RWPE2 (cell line): ENCODE measurements around the gene USP24.

Experiments
- ATAC-seq: fragments of 200-7000 bp; cut with Tn5 transposase; 3 replicates; pipeline ENCODE4 v1.9.1; 2021; ENCODE audit warnings: low read depth
- DNase-seq: peaks from one replicate; pipeline ENCODE4 v3.0.0-alpha.2; 2020; ENCODE audit warnings: low spot score
- H3K27ac ChIP-seq: fragments of 450-650 bp; 2 replicates; pipeline ENCODE4 v1.5.1; 2017; ENCODE audit warnings: mild to moderate bottlenecking; ENCODE audit not compliant: poor library complexity, severe bottlenecking
- H3K27me3 ChIP-seq: fragments of 250-450 bp; sonication (Bioruptor Pico); 2 replicates; pipeline ENCODE4 v1.5.1; 2021; ENCODE audit warnings: mild to moderate bottlenecking, moderate library complexity; ENCODE audit not compliant: insufficient read depth, poor library complexity, severe bottlenecking
- H3K36me3 ChIP-seq: fragments of 250-450 bp; sonication (Bioruptor Pico); 2 replicates; pipeline ENCODE4 v1.5.1; 2020; ENCODE audit warnings: low read depth, mild to moderate bottlenecking, moderate library complexity
- H3K4me1 ChIP-seq: fragments of 250-450 bp; sonication (Bioruptor Pico); 2 replicates; pipeline ENCODE4 v1.5.1; 2021; ENCODE audit warnings: mild to moderate bottlenecking, moderate library complexity; ENCODE audit not compliant: insufficient read depth, poor library complexity, severe bottlenecking
- H3K4me3 ChIP-seq: fragments of 250-450 bp; sonication (Bioruptor Pico); 2 replicates; pipeline ENCODE4 v1.5.1; 2021; ENCODE audit warnings: mild to moderate bottlenecking, moderate library complexity; ENCODE audit not compliant: severe bottlenecking
- H3K9me3 ChIP-seq: fragments of 250-450 bp; sonication (Bioruptor Pico); 2 replicates; pipeline ENCODE4 v1.5.1; 2021; ENCODE audit warnings: mild to moderate bottlenecking, moderate library complexity; ENCODE audit not compliant: severe bottlenecking
- TF ChIP-seq, protein P1 (sequence below): fragments of 450-650 bp; IDR thresholded peaks from one replicate; pipeline ENCODE4 v1.5.1; 2017; ENCODE audit warnings: mild to moderate bottlenecking, moderate library complexity; ENCODE audit not compliant: poor library complexity, severe bottlenecking

The USP24 gene

DNA sequence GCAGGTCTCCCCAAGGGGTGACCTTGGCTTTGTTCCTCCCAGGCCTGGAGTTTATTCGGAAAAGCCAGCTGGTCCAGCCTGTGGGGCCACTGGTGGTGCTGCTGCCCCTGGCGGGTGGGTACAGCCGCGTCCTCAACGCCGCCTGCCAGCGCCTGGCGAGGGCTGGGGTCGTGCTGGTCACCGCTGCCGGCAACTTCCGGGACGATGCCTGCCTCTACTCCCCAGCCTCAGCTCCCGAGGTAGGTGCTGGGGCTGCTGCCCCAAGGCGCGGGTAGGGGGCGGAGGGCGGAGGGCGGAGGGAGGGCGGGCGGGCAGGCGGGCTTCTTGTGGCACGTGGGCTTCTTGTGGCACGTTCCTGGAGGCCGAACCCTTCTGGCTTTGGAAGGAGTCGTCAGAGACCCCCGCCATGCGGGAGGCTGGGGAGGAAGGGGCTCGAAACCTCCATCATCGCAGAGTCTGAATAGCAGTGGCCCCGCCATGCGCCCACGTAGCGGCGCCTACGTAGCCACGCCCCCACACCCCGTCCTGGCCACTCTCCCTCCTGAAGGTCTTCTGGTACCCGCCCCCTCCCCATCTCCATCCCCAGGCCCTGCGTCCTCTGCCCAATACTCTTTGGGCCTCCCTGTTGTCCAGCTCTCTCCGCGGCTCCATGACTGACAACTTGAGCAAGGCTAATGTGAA lies 159.1 kb downstream of the USP24 start:
- H3K4me3 ChIP-seq, result no peak overlapping the region
- TF ChIP-seq, protein P1, sequence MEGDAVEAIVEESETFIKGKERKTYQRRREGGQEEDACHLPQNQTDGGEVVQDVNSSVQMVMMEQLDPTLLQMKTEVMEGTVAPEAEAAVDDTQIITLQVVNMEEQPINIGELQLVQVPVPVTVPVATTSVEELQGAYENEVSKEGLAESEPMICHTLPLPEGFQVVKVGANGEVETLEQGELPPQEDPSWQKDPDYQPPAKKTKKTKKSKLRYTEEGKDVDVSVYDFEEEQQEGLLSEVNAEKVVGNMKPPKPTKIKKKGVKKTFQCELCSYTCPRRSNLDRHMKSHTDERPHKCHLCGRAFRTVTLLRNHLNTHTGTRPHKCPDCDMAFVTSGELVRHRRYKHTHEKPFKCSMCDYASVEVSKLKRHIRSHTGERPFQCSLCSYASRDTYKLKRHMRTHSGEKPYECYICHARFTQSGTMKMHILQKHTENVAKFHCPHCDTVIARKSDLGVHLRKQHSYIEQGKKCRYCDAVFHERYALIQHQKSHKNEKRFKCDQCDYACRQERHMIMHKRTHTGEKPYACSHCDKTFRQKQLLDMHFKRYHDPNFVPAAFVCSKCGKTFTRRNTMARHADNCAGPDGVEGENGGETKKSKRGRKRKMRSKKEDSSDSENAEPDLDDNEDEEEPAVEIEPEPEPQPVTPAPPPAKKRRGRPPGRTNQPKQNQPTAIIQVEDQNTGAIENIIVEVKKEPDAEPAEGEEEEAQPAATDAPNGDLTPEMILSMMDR, result no peak
- H3K27me3 ChIP-seq, result no peaks in the 10 kb centered on the region
- no peaks in the 10 kb centered on the region for H3K9me3 ChIP-seq
- no peak overlapping the region for H3K27ac ChIP-seq
- DNase-seq (no peak), ATAC-seq (no peak)
- peaks cover 95% of the 10 kb centered on the region for H3K36me3 ChIP-seq
- H3K4me1 ChIP-seq, result peaks cover 12% of the 10 kb centered on the region

DNA sequence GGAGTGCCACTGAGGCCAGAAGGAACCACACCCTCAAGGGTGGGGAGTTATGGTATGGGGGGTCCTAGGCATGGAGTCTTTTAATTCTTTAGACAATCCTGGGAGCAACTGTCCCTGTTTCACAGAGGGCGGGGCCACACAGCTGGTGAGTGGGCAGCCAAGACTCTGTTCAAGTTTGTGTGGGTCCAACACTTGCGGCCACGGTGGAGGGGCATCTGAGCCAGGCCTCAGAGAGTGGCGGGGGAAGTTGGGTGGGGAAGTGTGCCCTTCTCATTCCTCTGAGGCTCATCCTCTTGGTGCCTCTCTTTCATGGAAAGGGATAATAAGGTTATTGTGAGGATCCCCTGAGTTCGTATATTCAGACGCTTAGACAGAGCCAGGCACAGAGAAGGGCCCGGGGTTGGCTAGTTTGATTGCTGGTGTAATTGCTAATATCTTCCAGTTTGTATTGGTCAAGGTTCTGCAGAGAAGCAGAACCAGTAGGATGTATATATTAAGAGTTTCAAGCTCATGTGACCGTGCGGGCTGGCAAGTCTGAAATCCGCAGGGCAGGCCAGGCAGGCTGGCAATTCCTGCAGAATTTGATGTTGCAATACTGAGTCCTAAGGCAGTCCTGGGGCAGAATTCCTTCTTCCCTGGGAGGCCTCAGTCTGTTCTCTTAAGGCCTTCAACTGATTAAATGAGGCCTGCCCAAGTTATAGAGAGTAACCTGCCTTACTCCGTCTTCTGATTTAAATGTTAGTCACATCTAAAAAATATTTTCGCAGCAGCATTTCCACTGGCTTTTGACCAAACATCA lies 159.9 kb downstream of the USP24 start:
- H3K27ac ChIP-seq, result no peak overlapping the region
- H3K4me1 ChIP-seq, result peaks cover 12% of the 10 kb centered on the region
- no peak overlapping the region for H3K4me3 ChIP-seq
- H3K36me3 ChIP-seq, result peaks cover 95% of the 10 kb centered on the region
- TF ChIP-seq, protein P1, result no peak
- no peaks in the 10 kb centered on the region for H3K9me3 ChIP-seq
- ATAC-seq, result no peak
- H3K27me3 ChIP-seq, result no peaks in the 10 kb centered on the region
- no peak for DNase-seq

DNA sequence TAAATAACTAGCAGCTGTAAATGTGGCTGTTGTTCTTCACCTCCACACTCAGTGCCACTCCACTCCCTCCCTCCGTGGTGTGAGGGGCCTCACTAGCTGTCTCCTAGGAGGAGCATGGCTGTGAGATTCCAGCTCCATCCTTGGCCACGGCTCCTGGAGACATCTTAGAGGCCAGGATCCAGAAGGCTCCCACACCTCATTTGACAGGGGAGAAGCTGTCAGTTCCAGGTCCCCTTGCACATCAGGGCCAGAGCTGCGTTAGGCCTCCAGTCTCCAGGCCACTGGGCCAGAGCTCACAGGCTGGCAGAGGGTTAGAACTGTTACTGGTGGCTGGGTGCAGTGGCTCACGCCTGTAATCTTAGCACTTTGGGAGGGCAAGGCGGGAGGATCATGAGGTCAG lies 160.8 kb downstream of the USP24 start:
- ATAC-seq, result no peak
- H3K36me3 ChIP-seq, result peaks cover 95% of the 10 kb centered on the region

DNA sequence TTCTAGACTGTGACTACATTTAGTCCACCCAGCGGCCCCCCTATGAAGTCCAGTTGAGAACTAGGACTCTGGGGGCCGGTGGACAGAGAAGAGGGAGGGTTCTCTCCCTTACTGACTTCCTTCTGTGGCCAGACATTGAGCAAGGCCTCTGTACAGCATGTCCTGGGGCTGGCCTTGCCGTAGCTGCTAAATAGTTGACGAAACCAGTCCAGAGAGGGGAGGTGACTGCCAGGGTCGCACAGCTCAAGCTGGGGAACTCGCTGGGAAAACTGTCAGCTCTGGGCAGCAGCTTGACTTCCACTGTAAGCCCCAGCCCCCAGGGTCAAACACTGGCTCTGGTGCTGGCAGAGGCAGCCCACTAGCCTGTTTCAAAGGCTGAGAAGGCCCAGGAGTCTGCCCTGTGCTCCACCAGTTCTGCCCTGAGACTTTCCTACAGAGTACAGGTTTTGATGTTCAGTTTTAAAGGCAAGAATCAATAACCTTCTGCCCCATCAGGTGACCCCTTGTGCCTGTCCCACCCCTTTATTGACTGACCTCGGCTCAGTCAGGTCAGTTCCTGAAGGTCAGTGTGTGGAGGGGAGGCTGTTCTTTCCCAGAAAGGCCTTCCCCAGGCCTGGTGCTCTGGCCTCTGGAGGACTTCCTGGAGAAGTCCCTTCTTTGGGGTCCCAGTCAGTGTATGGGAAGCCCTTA lies 161.8 kb downstream of the USP24 start:
- Histone ChIP-seq H3K36me3 (peaks cover 95% of the 10 kb centered on the region), H3K4me1 (no peaks in the 10 kb centered on the region), H3K9me3 (no peaks in the 10 kb centered on the region), H3K4me3 (no peak overlapping the region), H3K27ac (no peak overlapping the region), H3K27me3 (no peaks in the 10 kb centered on the region)
- TF ChIP-seq, protein P1, result no peak
- DNase-seq (no peak), ATAC-seq (no peak)

More for the DNA sequence above, 160.8 kb downstream of the USP24 start:
- no peak overlapping the region for H3K4me3 ChIP-seq
- TF ChIP-seq, protein P1, result no peak
- no peak overlapping the region for H3K27ac ChIP-seq
- no peak for DNase-seq
- H3K27me3 ChIP-seq, result no peaks in the 10 kb centered on the region
- H3K4me1 ChIP-seq, result peaks cover 6% of the 10 kb centered on the region
- H3K9me3 ChIP-seq, result no peaks in the 10 kb centered on the region
